ENCODE data around the gene WWOX. TPM values are rescaled to one million over a fixed set of nuclear protein-coding genes. Genes with fewer than 3 reads are reported as not detected.

Gene WWOX
- total and polyA plus RNA-seq, 2 of the 4 experiments (the other 2 are of a cell fraction), result 2.7 to 5.4 TPM

- DNase-seq (no peak), ATAC-seq (ENCODE audit: low read depth) (no peak)
- no peaks in the 10 kb centered on the region for H3K9me1 ChIP-seq (ENCODE audit: insufficient read depth, low read length)
- H3K9me3 ChIP-seq (ENCODE audit: control insufficient read depth, insufficient read depth, low read length), result peaks cover 15% of the 10 kb centered on the region
- no peaks in the 10 kb centered on the region for H3K4me1 ChIP-seq (ENCODE audit: control insufficient read depth, insufficient read depth, low read length)
- H2BK5ac ChIP-seq (ENCODE audit: low read depth, low read length, poor library complexity, severe bottlenecking), result no peak overlapping the region
- H3K27ac ChIP-seq (ENCODE audit: insufficient read depth, low read length), result no peak overlapping the region
- H4K20me1 ChIP-seq (ENCODE audit: insufficient read depth, low read length), result no peaks in the 10 kb centered on the region
- ChIA-PET CTCF (no interaction called here), POLR2A (ENCODE audit: unreplicated experiment) (no interaction called here)
- H3K23ac ChIP-seq (ENCODE audit: low read depth, low read length), result no peak overlapping the region
- in situ Hi-C loops (cut with MboI; ENCODE audit: low sequenced_read_pairs) (no loop called here), intact Hi-C loops (cut with micrococcal nuclease) (no loop called here), dilution Hi-C loops (cut with HindIII; ENCODE audit: low sequenced_read_pairs, unreplicated experiment) (no loop called here)
- no peak overlapping the region for H2BK20ac ChIP-seq (ENCODE audit: low read depth, low read length)
- no peak overlapping the region for H3K14ac ChIP-seq (replicated peaks; ENCODE audit: low read depth, low read length)
- 94% methylated on average over 3 of the region's 5 CpGs; no CpG with 5 or more reads in 1 of the 2 experiments for WGBS, 2 experiments (ENCODE audit: extremely low coverage in 2 of 2, insufficient read length in 1 of 2)
- no peak overlapping the region for H3K4ac ChIP-seq (ENCODE audit: low read depth, low read length)
- H2AFZ ChIP-seq (replicated peaks; ENCODE audit: low read length, poor library complexity), result no peak overlapping the region
- H2AK9ac ChIP-seq (replicated peaks; ENCODE audit: low read depth, low read length, poor library complexity), result no peak overlapping the region
- no peaks in the 10 kb centered on the region for H3K27me3 ChIP-seq (ENCODE audit: control insufficient read depth, insufficient read depth, low read length)
- H2AK5ac ChIP-seq (ENCODE audit: low read depth, low read length), result no peak overlapping the region
- no peak overlapping the region for H4K91ac ChIP-seq (ENCODE audit: insufficient read depth, low read depth, low read length)
- no peak overlapping the region for H2BK15ac ChIP-seq (ENCODE audit: low read depth, low read length)
- H3K9ac ChIP-seq (ENCODE audit: low read depth, low read length), result no peak overlapping the region
- no peak overlapping the region for H3K4me2 ChIP-seq (ENCODE audit: low read depth, low read length)
- no peak overlapping the region for H2BK120ac ChIP-seq (ENCODE audit: low read depth, low read length)
- no peak overlapping the region for H3K4me3 ChIP-seq (ENCODE audit: insufficient read depth, low read depth, low read length)
- no peaks in the 10 kb centered on the region for H3K36me3 ChIP-seq (ENCODE audit: control insufficient read depth, insufficient read depth, low read length)
- H3K79me1 ChIP-seq (ENCODE audit: low read depth in 1 of 2, low read length in 2 of 2), result no peaks in the 10 kb centered on the region
- no TSS peak for BruUV-seq (replicated peaks)
- no peak overlapping the region for H3K56ac ChIP-seq (ENCODE audit: extremely low read depth, insufficient read depth, low read length)
- no peak overlapping the region for H4K5ac ChIP-seq (ENCODE audit: low read depth, low read length)
- H3K18ac ChIP-seq (ENCODE audit: low read depth, low read length), result no peak overlapping the region
- no peak overlapping the region for H4K8ac ChIP-seq (ENCODE audit: low read depth in 2 of 2, low read length in 2 of 2)
- TF ChIP-seq FOS (IDR thresholded peaks at IDR 0.05; ENCODE audit: low read depth, low read length), result no peak
- no peak for TF ChIP-seq RCOR1 (IDR thresholded peaks at IDR 0.05; ENCODE audit: insufficient replicate concordance, low read length)
- no peak for TF ChIP-seq CEBPB (IDR thresholded peaks at IDR 0.05; ENCODE audit: low read depth, low read length)
- TF ChIP-seq RAD21 (IDR thresholded peaks at IDR 0.05; ENCODE audit: low read length), result no peak
- no peak for TF ChIP-seq SMC3 (IDR thresholded peaks at IDR 0.05; ENCODE audit: low read depth, low read length)
- no peak for TF ChIP-seq MXI1 (IDR thresholded peaks at IDR 0.05; ENCODE audit: borderline replicate concordance, low read depth, low read length)
- TF ChIP-seq BHLHE40 (IDR thresholded peaks at IDR 0.05; ENCODE audit: low read depth, low read length), result no peak
- no peak for TF ChIP-seq NFE2L2 (IDR thresholded peaks at IDR 0.05; ENCODE audit: low read depth, low read length)
Observed at GRCh38 chr16:78667675-78668074, 568.2 kb downstream of the WWOX start.
